NCI-H524 (cell line): ENCODE results near the gene MCM9.
"Not testable (repeated sequence)": the region's sequence is repeated elsewhere in the genome, so short reads cannot be mapped to it uniquely, and the experiment has no call there.

Experiments
- DNase-seq, 2 experiments: peaks; one replicate each; lab custom pipeline; 2025; lab: John Stamatoyannopoulos, UW

The MCM9 gene

DNA sequence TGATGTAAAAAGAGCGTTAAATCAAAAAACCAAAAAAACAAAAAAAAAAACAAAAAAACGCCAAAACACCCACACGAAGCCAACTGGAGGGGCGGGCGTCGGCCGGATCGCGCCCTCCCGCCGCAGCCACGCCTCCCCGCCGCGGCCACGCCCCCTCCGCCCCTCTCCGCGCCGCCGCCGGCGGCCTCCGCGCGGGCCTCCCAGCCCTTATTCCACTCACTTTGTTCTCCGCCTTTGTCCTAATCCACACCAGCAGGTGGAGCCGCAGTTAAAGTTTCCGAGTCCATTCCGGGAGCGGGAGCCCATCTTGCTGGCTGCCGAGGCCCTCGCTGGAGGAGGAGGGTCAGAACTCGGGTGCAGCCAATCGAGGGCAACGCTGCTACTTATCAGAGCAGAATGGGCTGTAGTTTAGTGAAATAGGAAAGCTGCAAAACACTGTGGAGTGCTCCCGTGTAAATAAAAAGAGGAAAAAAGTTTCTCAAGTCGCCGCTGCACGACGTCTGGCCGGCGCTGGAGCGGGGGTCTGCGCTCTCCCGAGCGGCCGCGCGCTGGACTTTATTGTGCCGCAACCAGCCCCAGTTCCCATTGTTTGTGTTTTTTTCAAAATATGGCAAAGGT is 41.0 kb downstream of the MCM9 start, which contains the start of gene ASF1A:
Gene ASF1A, plus strand, starts transcription at position 346 of the 618 bp plus-strand sequence. Its CDS starts 262 bp downstream, at position 608.
- DNase-seq, result peak; percentile 97 to 98

DNA sequence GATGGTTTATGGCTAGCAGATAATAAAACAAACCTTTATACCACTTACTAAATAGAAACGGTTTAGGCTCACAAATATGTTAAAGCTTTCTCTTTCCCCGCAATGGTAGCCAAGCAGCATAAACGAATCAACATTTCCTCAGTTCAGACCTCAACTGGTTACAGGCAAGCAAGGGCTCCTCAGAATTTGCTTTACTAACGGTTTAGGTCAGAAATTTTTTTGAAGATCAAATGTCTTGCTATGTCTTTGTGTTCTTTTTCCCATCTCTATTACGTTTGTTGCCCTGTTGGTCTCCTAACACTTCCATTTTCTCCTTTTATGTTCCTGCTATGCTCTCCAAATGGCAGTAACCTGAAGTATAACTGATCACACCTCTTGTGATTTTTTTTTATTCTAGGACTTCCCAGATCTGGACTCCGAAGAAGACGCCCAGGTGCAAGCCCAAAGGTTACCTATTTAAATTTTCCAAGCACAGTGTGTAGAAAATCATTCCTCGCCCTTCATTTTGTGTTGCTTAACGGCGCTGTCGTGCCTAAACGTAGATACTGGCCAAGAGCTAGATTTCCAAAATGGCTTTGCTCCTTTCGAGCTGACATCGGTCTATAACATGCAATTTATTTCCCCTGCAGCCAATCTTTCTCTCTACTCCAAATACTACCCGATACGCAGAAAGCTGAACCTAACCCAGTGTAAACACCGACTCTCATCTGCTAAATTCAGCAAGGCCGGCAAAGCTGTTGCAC is 41.7 kb downstream of the MCM9 start:
- peak; percentile 74 to 85 for DNase-seq

DNA sequence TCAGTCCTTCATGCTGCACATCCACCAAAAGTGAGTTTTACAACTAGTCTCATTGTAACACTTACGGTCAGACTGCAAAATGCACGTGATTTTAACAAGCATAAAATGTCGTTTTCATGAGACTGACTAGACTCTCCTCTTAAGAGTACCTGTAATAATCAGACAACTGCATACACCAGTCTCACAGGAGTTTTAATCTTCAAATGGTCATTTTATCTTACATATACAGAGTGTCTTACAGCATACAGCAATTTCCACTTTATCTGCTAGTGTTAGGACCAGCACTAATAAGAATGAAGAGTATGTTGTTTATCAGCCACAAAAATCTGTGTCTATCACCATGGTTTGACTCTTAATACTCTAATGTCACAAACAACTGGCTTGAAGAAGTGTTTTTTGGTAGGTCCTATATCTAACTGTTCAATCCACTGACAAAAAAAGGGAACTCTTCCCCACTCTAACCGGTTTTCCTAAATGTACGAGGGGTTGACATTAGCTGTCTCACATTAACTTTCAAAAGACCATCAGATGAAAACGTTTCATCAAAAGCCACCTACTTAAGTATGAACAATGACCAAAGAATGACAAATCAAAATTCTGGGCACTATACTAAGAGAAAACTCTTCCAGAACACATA is 42.5 kb downstream of the MCM9 start:
- DNase-seq, result no peak

- no peak for DNase-seq
Measured at GRCh38 chr6:118890997-118891790, 43.8 kb downstream of the MCM9 start.

DNA sequence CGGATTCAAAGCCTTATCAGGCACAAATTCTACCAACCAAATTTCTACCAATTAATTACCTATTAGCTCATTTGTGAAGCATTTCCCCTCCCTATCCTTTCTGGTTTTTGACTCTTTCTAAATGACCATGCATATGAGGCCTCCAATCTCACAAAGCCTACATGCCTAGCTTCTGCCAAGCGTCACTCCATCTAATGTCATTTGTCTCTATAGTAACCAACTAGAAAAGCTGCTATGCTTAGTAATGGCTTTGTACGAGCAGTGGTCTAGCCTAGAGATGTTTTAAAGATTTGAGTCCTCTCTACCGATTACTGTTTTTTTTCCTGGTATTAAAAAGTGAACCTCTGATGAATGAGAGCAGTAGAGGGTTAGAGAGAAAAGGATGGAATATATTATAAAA is 45.8 kb downstream of the MCM9 start:
- no peak for DNase-seq

- DNase-seq, result peak; percentile 41 to 46
Measured at GRCh38 chr6:118886641-118887040, 48.3 kb downstream of the MCM9 start.

GRCh38 chr6:118882314-118882905 is 52.5 kb downstream of the MCM9 start:
- DNase-seq, result no peak

GRCh38 chr6:118881440-118882313 is 53.3 kb downstream of the MCM9 start:
- no peak for DNase-seq

DNA sequence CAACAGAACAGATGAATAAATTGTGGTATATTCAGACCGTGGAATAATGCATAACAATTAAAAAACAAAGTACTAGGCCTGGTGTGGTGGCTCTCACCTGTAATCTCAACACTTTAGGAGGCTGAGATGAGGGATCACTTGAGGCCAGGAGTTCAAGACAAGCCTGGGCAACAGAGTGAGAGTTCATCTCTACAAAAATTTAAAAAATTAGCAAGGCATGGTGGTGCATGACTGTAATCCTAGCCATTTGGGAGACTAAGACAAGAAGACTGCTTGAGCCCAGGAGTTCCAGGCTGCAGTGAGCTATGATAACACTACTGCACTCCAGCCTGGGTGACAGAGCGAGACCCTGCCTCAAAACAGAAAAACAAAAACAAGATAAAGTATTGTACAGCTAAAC is 57.2 kb downstream of the MCM9 start:
- DNase-seq, result no peak

DNA sequence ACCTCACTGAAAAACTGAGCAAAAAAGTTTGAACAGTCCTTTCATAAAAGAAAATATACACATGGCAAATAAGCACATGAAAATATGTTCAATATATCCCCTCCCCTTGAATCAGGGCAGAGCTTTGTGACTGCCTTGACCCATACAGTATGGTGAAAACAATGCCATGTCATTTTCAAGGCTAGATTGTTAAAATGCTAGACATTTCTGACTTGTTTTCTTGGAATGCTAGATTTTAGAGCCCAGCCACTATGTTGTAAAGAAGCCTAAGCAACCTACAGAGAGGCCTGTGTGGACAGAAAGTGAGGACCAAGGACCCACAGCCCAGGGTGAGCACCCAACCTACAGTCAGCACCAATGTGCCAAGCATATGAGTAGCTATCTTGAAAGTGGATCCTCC is 58.1 kb downstream of the MCM9 start:
- no peak for DNase-seq

DNA sequence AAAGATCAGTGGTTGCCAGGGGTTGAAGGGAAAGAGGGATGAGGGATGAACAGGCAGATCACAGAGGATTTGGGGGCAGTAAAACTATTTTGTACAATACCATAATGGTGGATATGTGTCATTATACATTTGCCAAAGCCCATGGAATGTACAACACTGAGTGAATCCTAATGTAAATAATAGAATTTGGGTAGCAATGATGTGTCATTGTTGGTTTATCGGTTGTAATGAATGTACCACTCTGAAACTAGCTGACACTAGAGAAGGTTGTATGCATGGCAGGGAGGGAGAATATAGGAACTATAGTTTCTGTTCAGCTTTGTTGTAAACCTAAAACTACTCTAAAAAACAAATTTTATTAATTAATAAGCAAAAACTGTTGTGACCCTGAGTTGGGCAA is 58.8 kb downstream of the MCM9 start:
- DNase-seq, result no peak

GRCh38 chr6:118875672-118876071 is 59.3 kb downstream of the MCM9 start:
- DNase-seq, result no peak

DNA sequence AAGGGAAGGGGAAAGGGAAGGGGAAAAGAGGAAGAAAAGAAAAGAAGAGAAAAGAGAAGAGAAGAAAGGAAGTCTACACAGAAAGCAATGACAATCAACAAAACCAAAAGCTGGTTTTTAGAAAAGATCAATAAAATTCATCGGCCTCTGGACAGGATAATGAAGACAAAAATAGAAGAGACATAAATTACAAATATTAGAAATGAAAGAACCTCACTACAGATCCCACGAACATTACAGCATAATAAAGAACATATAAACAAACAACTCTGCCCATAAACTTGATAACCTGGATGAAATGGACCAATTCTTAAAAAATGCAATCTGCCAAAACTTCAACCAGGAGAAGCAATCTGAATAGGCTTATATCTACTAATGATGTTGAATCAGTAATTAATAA is 61.7 kb downstream of the MCM9 start:
- no peak for DNase-seq

GRCh38 chr6:118872726-118873125 is 62.2 kb downstream of the MCM9 start:
- DNase-seq, result no peak

- DNase-seq, result no peak
Measured at GRCh38 chr6:118872318-118872717, 62.6 kb downstream of the MCM9 start.

DNA sequence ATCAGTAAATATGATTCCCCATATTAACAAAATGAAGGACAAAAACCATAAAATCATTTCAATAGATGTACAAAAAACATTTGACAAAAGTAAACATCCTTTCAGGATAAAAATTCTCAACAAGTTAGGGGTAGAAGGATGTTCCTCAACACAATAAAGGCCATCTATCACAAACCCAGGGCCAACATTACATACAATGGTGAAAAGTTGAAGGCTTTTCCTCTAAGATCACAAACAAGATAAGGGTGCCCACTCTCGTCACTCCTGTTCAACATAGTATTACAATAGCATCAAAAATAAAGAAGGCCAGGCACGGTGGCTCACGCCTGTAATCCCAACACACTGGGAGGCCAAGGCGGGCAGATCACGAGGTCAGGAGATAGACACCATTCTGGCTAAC is 63.6 kb downstream of the MCM9 start:
- no peak for DNase-seq

DNA sequence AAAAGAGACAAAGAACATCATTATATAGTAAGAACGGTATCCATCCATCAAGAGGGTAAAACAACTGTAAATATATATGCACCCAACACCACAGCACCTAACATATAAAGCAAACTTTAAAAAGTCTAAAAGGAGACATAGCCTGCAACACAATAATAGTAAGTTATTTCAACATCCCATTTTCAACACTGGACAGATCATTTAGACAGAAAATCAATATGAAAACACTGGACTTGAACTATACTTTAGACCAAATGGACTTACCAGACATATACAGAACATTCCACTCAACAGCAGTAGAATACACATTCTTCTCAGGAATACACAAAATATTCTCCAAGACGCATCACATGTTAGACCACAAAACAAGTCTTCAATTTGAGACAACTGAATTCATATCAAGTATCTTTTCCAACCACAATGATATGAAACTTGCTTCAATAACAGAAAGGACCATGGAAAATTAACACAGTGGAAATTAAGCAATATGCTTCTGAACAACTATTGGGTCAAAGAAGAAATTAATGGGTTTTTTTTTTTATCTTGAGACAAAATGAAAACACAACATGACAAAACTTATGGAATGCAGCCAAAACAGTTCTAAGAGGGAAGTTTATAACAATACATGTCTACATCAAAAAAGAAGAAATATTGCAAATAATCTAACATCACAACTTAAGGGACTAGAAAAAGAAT is 64.9 kb downstream of the MCM9 start:
- DNase-seq, result no peak

DNA sequence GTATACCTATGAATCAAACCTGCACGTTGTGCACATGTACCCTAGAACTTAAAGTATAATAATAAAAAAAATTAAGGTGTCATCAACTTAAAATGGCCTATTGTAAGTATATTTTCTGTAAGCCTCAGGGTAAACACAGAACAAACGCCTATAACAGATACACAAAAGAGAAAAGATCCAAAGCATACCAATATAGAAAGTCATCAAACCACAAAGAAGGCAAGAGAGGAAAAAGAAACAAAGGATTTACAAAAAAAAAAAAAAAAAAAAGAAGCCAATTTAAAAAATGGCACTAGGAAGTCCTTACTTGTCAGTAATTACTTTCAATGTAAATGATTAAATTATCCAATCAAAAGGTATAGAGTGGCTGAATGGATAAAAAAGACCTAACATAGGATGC is 65.6 kb downstream of the MCM9 start:
- DNase-seq, result no peak

- DNase-seq, result not testable (repeated sequence)
Measured at GRCh38 chr6:118868901-118869300, 66.1 kb downstream of the MCM9 start.

- no peak for DNase-seq
Measured at GRCh38 chr6:118867181-118867580, 67.8 kb downstream of the MCM9 start.

DNA sequence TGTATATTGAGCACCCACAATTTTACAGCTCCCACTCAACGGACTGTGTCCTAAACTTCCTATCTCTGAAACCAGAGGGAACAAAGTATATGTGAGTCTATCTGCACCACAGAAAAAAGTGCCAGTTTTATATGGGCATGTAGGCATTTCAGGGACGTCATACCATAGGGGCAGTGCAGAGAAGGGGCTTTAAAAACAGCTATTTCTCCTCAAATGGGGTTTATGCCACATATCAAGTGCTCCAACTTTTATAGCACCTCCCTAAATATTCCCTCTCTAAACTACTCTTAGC is 69.9 kb downstream of the MCM9 start:
- DNase-seq, result no peak
